LNCAP (cell line): ENCODE results near the gene COQ8A.

ENCODE experiments used
- TF ChIP-seq, protein P1 (sequence below): fragments of 450-650 bp; IDR thresholded peaks from 2 replicates; pipeline ENCODE4 v1.5.1; 2017; ENCODE audit warnings: mild to moderate bottlenecking

COQ8A gene

DNA sequence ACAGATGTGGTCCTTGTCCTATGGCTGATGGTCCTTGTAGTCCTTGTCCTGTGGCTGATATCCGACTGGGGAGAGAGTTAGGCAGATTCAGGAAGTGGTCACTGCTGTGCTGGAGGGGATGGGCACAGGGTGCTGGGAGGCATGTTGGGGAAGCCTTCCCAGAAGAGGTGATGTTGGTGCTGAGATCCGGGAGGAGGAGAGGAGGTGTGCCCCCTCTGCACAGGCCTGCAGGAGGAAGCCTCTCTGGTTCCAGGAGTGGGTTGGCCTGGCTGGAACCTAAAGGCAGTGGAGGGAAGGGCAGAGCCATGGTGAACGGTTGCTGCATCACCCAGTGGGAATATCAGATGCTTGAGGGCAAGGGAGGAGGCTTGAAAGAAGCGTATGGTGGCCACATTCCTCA is 14.7 kb downstream of the COQ8A start:
- TF ChIP-seq, protein P1, sequence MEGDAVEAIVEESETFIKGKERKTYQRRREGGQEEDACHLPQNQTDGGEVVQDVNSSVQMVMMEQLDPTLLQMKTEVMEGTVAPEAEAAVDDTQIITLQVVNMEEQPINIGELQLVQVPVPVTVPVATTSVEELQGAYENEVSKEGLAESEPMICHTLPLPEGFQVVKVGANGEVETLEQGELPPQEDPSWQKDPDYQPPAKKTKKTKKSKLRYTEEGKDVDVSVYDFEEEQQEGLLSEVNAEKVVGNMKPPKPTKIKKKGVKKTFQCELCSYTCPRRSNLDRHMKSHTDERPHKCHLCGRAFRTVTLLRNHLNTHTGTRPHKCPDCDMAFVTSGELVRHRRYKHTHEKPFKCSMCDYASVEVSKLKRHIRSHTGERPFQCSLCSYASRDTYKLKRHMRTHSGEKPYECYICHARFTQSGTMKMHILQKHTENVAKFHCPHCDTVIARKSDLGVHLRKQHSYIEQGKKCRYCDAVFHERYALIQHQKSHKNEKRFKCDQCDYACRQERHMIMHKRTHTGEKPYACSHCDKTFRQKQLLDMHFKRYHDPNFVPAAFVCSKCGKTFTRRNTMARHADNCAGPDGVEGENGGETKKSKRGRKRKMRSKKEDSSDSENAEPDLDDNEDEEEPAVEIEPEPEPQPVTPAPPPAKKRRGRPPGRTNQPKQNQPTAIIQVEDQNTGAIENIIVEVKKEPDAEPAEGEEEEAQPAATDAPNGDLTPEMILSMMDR, result no peak

DNA sequence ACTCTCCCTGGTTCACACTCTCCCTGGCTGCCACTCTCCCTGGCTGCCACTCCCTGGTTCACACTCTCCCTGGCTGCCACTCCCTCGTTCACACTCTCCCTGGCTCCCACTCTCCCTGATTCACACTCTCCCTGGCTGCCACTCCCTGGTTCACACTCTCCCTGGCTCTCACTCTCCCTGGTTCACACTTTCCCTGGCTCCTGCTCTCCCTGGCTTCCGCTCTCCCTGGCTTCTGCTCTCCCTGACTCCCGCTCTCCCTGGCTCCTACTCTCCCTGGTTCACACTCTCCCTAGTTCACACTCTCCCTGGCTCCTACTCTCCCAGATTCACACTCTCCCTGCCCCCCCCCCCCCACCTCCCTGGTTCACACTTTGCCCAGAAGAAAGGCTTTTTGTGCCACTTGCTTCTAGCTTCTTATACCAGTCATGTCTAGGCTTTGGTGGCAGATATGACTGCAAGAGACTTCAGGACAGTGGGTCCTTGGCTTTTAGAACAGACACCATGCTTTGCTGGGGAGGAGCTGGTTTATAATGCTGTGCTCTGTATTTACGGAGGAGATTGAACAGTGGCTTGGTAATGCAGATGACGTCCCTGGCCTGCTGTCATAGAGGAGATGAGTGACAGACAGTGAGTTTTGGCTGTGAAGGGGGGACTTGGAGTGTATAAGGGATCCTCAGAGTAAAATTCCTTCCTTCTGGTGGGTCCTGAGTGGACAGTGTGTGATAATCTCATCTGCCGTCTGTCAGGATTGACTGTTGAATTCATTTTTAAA is 17.0 kb downstream of the COQ8A start:
- TF ChIP-seq, protein P1, result no peak

DNA sequence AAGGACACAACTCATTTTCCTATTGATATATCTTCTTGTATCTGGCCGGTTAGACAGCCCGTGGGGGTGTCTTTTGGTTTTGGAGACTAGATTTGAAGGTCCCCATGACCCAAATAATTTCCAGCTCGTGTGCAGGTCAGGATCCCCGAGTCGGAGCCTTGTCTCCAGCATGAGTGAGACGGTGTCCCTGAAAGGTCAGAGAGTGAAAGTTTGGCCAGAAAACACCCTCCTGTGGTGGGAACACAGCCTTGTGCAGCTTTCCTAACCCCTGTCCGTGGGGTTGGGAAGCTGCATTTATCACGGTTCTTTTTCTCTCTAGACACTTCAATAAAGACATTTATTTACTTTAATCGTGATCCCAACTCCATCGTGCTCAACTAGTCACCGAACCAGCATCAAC is 17.6 kb downstream of the COQ8A start:
- TF ChIP-seq, protein P1, result no peak

DNA sequence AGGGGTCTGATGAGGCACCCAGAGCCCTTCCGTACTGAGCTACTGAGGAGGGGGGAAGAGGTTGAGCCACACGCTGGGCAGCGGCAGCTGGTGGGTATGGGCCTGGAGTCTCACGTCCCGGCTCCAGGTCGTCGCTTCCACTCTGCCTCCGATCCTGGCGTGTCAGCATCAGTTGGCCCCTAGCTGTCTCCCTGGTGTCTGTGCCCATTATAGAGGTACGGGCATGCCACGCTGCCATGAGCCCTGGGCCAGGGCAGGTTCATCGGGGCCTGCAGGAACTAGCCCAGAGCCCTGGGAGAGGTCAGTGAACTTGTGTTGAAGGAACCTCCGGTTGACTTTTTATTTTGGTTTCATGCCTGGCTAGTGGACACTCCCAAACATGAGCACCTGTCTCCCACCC is 18.2 kb downstream of the COQ8A start:
- TF ChIP-seq, protein P1, result no peak

DNA sequence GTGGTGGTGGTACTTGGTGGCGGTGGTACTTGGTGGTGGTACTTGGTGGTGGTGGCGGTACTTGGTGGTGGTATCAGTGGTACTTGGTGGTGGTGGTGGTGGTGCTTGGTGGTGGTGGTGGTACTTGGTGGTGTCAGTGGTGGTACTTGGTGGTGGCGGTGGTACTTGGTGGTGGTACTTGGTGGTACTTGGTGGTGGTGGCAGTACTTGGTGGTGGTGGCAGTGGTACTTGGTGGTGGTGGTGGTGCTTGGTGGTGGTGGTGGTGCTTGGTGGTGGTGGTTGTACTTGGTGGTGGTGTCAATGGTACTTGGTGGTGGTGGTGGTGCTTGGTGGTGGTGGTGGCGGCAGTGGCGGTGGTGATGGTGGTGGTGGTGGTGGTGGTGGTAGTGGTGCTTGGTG is 20.2 kb downstream of the COQ8A start:
- TF ChIP-seq, protein P1, result no peak

DNA sequence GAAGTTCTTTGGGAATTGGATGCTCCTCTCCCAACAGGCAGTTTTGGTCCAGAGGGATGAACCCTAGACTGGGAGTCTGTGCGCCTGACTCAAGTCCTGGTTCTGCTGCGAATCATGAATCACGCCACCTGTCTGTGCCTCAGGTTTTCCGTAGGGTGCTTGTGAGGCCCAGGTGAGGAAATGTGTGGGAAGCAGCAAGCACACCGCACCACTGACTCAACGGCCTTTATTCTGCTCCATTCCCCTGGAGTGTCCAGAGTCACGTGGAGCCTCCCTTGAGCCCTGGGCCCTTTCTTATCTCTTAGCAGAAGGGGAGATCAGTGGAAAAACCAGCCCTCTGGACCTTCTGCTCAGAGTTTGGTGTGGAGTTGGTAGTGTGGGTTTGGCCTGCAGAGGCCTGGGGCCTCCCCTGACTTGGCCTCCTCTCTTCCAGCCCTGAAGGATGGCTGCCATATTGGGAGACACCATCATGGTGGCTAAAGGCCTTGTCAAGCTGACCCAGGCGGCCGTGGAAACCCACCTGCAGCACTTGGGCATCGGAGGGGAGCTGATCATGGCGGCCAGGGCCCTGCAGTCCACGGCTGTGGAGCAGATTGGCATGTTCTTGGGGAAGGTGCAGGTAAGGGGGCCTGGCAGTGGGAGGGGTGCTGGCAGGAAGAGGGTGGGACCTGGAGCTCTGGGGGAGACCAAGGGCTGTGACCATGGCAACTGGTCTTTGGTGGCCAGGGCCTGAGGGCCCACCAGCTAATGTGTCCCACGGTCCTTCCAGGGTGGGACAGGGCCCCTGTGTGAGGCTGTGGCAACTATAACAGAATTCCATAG is 21.1 kb downstream of the COQ8A start:
- TF ChIP-seq, protein P1, result no peak

DNA sequence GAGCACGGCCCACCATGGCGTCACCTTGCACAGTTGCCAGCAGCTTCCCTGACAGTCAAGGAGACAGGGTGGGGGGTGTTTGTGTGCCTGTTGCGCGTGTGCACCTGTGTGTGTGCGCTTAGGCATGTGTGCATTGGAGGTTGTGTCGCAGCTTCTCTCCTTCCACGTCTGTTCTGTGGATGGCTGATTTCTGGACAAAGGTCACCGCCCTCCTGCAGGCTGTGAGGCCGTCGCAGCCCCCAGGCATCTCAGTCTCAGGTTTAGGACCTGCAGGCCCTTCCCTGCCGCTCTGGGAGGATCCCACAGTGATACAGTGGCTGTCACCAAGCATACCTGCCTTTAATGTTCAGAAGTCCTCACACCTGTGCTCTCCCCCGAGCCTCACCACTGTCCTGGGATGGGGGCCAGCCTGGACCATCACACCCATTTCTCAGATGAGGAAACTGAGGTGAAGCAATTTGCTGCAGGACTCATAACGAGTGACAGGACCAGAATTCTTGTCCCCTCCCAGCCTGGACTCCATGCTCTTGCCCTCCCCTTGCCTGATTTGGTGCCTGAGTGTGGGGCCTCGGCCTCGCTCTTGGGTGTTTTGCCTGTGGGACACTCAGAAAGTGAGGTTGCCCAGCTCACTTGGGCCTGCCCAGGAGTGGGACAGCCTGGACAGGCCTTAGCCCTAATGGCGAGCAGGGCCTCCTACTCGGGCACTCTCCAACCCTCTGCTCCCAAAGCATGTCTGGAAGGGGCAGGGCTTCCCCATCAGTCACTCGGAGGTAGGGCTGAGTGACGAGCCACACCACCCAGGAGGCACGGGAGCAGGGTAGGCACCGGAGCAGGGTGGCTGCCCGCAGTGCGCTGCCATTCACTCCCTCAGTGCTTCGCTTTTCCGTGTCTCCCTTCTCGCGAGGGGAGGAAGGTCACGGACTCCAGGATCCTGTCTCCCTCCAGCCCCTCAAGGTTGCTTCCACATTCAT is 22.6 kb downstream of the COQ8A start:
- TF ChIP-seq, protein P1, result no peak
